ENCODE data around the gene TUBA1B.
"Not testable (repeated sequence)": the region's sequence is repeated elsewhere in the genome, so short reads cannot be mapped to it uniquely, and the experiment has no call there.

TUBA1B gene

GRCh38 chr12:49138587-49138986 lies 7.4 kb upstream of the TUBA1B start:
- Histone ChIP-seq H3K9me3 (replicated peaks; ENCODE audit: low read length) (no peaks in the 10 kb centered on the region), H3K36me3 (ENCODE audit: insufficient read depth, low read length) (no peaks in the 10 kb centered on the region), H3K4me1 (ENCODE audit: control insufficient read depth, insufficient read depth, low read length) (peaks cover under 1% of the 10 kb centered on the region), H3K4me3 (ENCODE audit: low read length) (no peak overlapping the region), H3K4me2 (ENCODE audit: low read length) (no peak overlapping the region), H3K27me3 (ENCODE audit: control insufficient read depth, insufficient read depth, low read length) (no peaks in the 10 kb centered on the region), H3K9ac (ENCODE audit: low read depth, low read length) (no peak overlapping the region)

GRCh38 chr12:49137476-49137875 lies 6.3 kb upstream of the TUBA1B start:
- H3K4me1 ChIP-seq (ENCODE audit: control insufficient read depth, insufficient read depth, low read length) = peaks cover 10% of the 10 kb centered on the region
- H3K4me2 ChIP-seq (ENCODE audit: low read length) = no peak overlapping the region
- H3K9me3 ChIP-seq (replicated peaks; ENCODE audit: low read length) = no peaks in the 10 kb centered on the region
- no peak overlapping the region for H3K4me3 ChIP-seq (ENCODE audit: low read length)
- H3K36me3 ChIP-seq (ENCODE audit: insufficient read depth, low read length) = no peaks in the 10 kb centered on the region
- H3K9ac ChIP-seq (ENCODE audit: low read depth, low read length) = no peak overlapping the region
- no peaks in the 10 kb centered on the region for H3K27me3 ChIP-seq (ENCODE audit: control insufficient read depth, insufficient read depth, low read length)

GRCh38 chr12:49136997-49137396 lies 5.8 kb upstream of the TUBA1B start:
- H3K4me3 ChIP-seq (ENCODE audit: low read length); H3K9me3 ChIP-seq (replicated peaks; ENCODE audit: low read length); H3K9ac ChIP-seq (ENCODE audit: low read depth, low read length); H3K4me2 ChIP-seq (ENCODE audit: low read length); H3K27me3 ChIP-seq (ENCODE audit: control insufficient read depth, insufficient read depth, low read length); H3K36me3 ChIP-seq (ENCODE audit: insufficient read depth, low read length): not testable (repeated sequence)
- H3K4me1 ChIP-seq (ENCODE audit: control insufficient read depth, insufficient read depth, low read length) = peaks cover 14% of the 10 kb centered on the region

- Histone ChIP-seq H3K4me1 (ENCODE audit: control insufficient read depth, insufficient read depth, low read length) (peaks cover 22% of the 10 kb centered on the region), H3K9me3 (replicated peaks; ENCODE audit: low read length) (no peaks in the 10 kb centered on the region), H3K9ac (ENCODE audit: low read depth, low read length) (peak overlapping the region; percentile 98), H3K4me3 (ENCODE audit: low read length) (no peak overlapping the region), H3K4me2 (ENCODE audit: low read length) (peak overlapping the region; percentile 91), H3K27me3 (ENCODE audit: control insufficient read depth, insufficient read depth, low read length) (no peaks in the 10 kb centered on the region), H3K36me3 (ENCODE audit: insufficient read depth, low read length) (peaks cover 24% of the 10 kb centered on the region)
Measured at GRCh38 chr12:49133590-49133989, 2.4 kb upstream of the TUBA1B start.

- H3K36me3 ChIP-seq (ENCODE audit: insufficient read depth, low read length) = peaks cover 26% of the 10 kb centered on the region
- no peaks in the 10 kb centered on the region for H3K9me3 ChIP-seq (replicated peaks; ENCODE audit: low read length)
- peak overlapping the region; percentile 98 for H3K9ac ChIP-seq (ENCODE audit: low read depth, low read length)
- no peaks in the 10 kb centered on the region for H3K27me3 ChIP-seq (ENCODE audit: control insufficient read depth, insufficient read depth, low read length)
- peaks cover 22% of the 10 kb centered on the region for H3K4me1 ChIP-seq (ENCODE audit: control insufficient read depth, insufficient read depth, low read length)
- peak overlapping the region; percentile 95 for H3K4me3 ChIP-seq (ENCODE audit: low read length)
- H3K4me2 ChIP-seq (ENCODE audit: low read length) = peak overlapping the region; percentile 91
Measured at GRCh38 chr12:49133014-49133413, 1.8 kb upstream of the TUBA1B start.

GRCh38 chr12:49131894-49132461 lies 783 bp upstream of the TUBA1B start:
- Histone ChIP-seq H3K36me3 (ENCODE audit: insufficient read depth, low read length) (peaks cover 36% of the 10 kb centered on the region), H3K4me3 (ENCODE audit: low read length) (peak overlapping the region; percentile 95), H3K9me3 (replicated peaks; ENCODE audit: low read length) (no peaks in the 10 kb centered on the region), H3K27me3 (ENCODE audit: control insufficient read depth, insufficient read depth, low read length) (no peaks in the 10 kb centered on the region), H3K9ac (ENCODE audit: low read depth, low read length) (peak overlapping the region; percentile 98), H3K4me1 (ENCODE audit: control insufficient read depth, insufficient read depth, low read length) (peaks cover 22% of the 10 kb centered on the region), H3K4me2 (ENCODE audit: low read length) (peak overlapping the region; percentile 91)

GRCh38 chr12:49130151-49131050 lies 794 bp downstream of the TUBA1B start:
- no peaks in the 10 kb centered on the region for H3K27me3 ChIP-seq (ENCODE audit: control insufficient read depth, insufficient read depth, low read length)
- H3K4me3 ChIP-seq (ENCODE audit: low read length) = peak overlapping the region; percentile 95
- H3K9me3 ChIP-seq (replicated peaks; ENCODE audit: low read length) = no peaks in the 10 kb centered on the region
- peaks cover 40% of the 10 kb centered on the region for H3K36me3 ChIP-seq (ENCODE audit: insufficient read depth, low read length)
- H3K4me1 ChIP-seq (ENCODE audit: control insufficient read depth, insufficient read depth, low read length) = peaks cover 22% of the 10 kb centered on the region
- peak overlapping the region; percentile 98 for H3K9ac ChIP-seq (ENCODE audit: low read depth, low read length)
- peak overlapping the region; percentile 91 for H3K4me2 ChIP-seq (ENCODE audit: low read length)

GRCh38 chr12:49129332-49130150 lies 1.7 kb downstream of the TUBA1B start:
- H3K4me3 ChIP-seq (ENCODE audit: low read length) = peak overlapping the region; percentile 95
- H3K9me3 ChIP-seq (replicated peaks; ENCODE audit: low read length) = no peaks in the 10 kb centered on the region
- H3K27me3 ChIP-seq (ENCODE audit: control insufficient read depth, insufficient read depth, low read length) = no peaks in the 10 kb centered on the region
- peaks cover 40% of the 10 kb centered on the region for H3K36me3 ChIP-seq (ENCODE audit: insufficient read depth, low read length)
- peaks cover 22% of the 10 kb centered on the region for H3K4me1 ChIP-seq (ENCODE audit: control insufficient read depth, insufficient read depth, low read length)
- peak overlapping the region; percentile 91 for H3K4me2 ChIP-seq (ENCODE audit: low read length)
- H3K9ac ChIP-seq (ENCODE audit: low read depth, low read length) = peak overlapping the region; percentile 98

- not testable (repeated sequence) for H3K9me3 ChIP-seq (replicated peaks; ENCODE audit: low read length); H3K4me3 ChIP-seq (ENCODE audit: low read length); H3K27me3 ChIP-seq (ENCODE audit: control insufficient read depth, insufficient read depth, low read length); H3K9ac ChIP-seq (ENCODE audit: low read depth, low read length); H3K4me2 ChIP-seq (ENCODE audit: low read length)
- H3K36me3 ChIP-seq (ENCODE audit: insufficient read depth, low read length) = peaks cover 40% of the 10 kb centered on the region
- H3K4me1 ChIP-seq (ENCODE audit: control insufficient read depth, insufficient read depth, low read length) = peaks cover 17% of the 10 kb centered on the region
Measured at GRCh38 chr12:49127971-49128370, 3.2 kb downstream of the TUBA1B start.

GRCh38 chr12:49126852-49127763 lies 4.1 kb downstream of the TUBA1B start:
- Histone ChIP-seq H3K4me1 (ENCODE audit: control insufficient read depth, insufficient read depth, low read length) (peaks cover 8% of the 10 kb centered on the region), H3K4me2 (ENCODE audit: low read length) (no peak overlapping the region), H3K36me3 (ENCODE audit: insufficient read depth, low read length) (peaks cover 40% of the 10 kb centered on the region), H3K4me3 (ENCODE audit: low read length) (no peak overlapping the region), H3K9me3 (replicated peaks; ENCODE audit: low read length) (no peaks in the 10 kb centered on the region), H3K27me3 (ENCODE audit: control insufficient read depth, insufficient read depth, low read length) (no peaks in the 10 kb centered on the region), H3K9ac (ENCODE audit: low read depth, low read length) (no peak overlapping the region)

Measured in skeletal muscle satellite cell (primary cell).